Activated CD8-positive, alpha-beta T cell treated with anti-CD3 and anti-CD28 coated beads for 36 hours (primary cell): ENCODE results near the gene MAGI2. TPM values are rescaled to one million over a fixed set of nuclear protein-coding genes. Genes with fewer than 3 reads are reported as not detected.

Experiments used
- ATAC-seq: fragments of 200-7000 bp; cut with Tn5 transposase; one replicate; pipeline ENCODE4 v1.10.0; 2021; ENCODE audit warnings: mild to moderate bottlenecking, moderate library complexity
- CTCF ChIA-PET: fragments of 350-600 bp; sonication (Branson Sonifier 250); formaldehyde crosslinking; loops from one replicate; lab custom pipeline; 2021; ENCODE audit warnings: antibody characterized with exemption; lab: Charles Lee
- POLR2A ChIA-PET: fragments of 350-600 bp; sonication (Branson Sonifier 250); formaldehyde crosslinking; loops from one replicate; lab custom pipeline; 2021; ENCODE audit warnings: antibody characterized with exemption; lab: Charles Lee
- DNase-seq: peaks from one replicate; pipeline ENCODE4 v3.0.0-alpha.2; 2020
- H3K27ac Mint-ChIP-seq: one replicate; pipeline ENCODE4 v1.8.0; 2021; ENCODE audit warnings: mild to moderate bottlenecking, mixed read lengths
- H3K27me3 Mint-ChIP-seq: one replicate; pipeline ENCODE4 v1.8.0; 2021; ENCODE audit warnings: mixed read lengths
- H3K36me3 Mint-ChIP-seq: one replicate; pipeline ENCODE4 v1.8.0; 2021; ENCODE audit warnings: low read depth, mixed read lengths
- H3K4me1 Mint-ChIP-seq: one replicate; pipeline ENCODE4 v1.8.0; 2021; ENCODE audit warnings: low read depth, mixed read lengths
- H3K4me3 Mint-ChIP-seq: one replicate; pipeline ENCODE4 v1.8.0; 2021; ENCODE audit warnings: mild to moderate bottlenecking, moderate library complexity, mixed read lengths
- H3K9me3 Mint-ChIP-seq: one replicate; pipeline ENCODE4 v1.8.0; 2021; ENCODE audit warnings: mixed read lengths
- intact Hi-C: fragments of 100-400 bp; cut with micrococcal nuclease; formaldehyde crosslinking; loops from one replicate; pipeline ENCODE4 v1.10.0; 2022
- total RNA-seq, 2 experiments: library from RNA; stranded (reverse); gene quantifications; one replicate each; pipeline ENCODE4 v1.2.3, GENCODE V29; 2021
- TF ChIP-seq, protein P1 (sequence below): fragments of 200-600 bp; IDR thresholded peaks from one replicate; pipeline ENCODE4 v1.8.0; 2022; ENCODE audit warnings: antibody characterized with exemption, mild to moderate bottlenecking

The MAGI2 gene
- total RNA-seq, 2 experiments from 2014 or later = 0.04 to 0.09 TPM

DNA sequence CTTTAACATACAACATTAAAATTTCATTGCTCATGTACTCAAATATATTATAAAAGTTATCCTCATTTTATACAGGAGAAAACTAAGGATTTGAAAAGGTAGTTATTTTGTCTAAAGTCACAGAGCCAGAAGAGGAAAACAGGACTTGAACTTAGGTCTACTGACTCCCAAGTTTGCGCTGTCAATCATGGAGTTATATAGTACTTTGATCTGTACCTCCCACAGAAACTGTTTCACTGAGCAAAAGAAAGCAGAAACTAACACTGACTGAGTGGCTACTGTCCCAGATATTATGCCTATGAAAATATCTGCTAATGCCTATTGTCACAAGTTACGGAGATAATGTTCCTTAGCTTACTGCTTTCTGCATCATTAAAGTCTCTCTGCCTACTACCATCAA is 329.1 kb downstream of the MAGI2 start:
- TF ChIP-seq, protein P1, sequence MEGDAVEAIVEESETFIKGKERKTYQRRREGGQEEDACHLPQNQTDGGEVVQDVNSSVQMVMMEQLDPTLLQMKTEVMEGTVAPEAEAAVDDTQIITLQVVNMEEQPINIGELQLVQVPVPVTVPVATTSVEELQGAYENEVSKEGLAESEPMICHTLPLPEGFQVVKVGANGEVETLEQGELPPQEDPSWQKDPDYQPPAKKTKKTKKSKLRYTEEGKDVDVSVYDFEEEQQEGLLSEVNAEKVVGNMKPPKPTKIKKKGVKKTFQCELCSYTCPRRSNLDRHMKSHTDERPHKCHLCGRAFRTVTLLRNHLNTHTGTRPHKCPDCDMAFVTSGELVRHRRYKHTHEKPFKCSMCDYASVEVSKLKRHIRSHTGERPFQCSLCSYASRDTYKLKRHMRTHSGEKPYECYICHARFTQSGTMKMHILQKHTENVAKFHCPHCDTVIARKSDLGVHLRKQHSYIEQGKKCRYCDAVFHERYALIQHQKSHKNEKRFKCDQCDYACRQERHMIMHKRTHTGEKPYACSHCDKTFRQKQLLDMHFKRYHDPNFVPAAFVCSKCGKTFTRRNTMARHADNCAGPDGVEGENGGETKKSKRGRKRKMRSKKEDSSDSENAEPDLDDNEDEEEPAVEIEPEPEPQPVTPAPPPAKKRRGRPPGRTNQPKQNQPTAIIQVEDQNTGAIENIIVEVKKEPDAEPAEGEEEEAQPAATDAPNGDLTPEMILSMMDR = no peak
- intact Hi-C loops = no loop called here
- ATAC-seq (no peak), DNase-seq (no peak)
- H3K9me3 Mint-ChIP-seq = no peaks in the 10 kb centered on the region
- H3K4me3 Mint-ChIP-seq = no peak overlapping the region
- no peaks in the 10 kb centered on the region for H3K4me1 Mint-ChIP-seq
- CTCF ChIA-PET = no interaction called here
- POLR2A ChIA-PET = interaction anchor here (0.6 kb wide), 1 partner anchor 55 kb away, joined by 3 read pairs; no protein-coding TSS in a partner anchor
- no peak overlapping the region for H3K27ac Mint-ChIP-seq
- no peaks in the 10 kb centered on the region for H3K36me3 Mint-ChIP-seq
- H3K27me3 Mint-ChIP-seq = no peaks in the 10 kb centered on the region

DNA sequence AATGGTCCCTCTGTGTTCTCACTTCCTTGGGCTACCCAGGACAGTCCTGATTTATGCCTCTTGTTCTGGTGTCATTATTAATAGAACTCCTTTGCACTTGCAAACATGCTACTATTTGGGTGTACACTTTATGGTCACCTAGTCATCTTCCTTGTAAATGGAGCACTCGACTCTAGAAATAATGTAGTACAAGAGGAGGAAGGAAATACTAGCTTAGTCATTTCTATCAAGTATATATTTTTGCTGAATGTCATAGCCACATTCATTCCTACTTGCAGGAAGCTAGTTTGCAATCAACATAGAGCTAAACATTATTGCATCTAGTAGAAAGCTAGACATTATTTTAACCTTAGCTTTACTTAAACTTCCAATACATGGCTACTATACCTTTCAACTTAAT is 335.3 kb downstream of the MAGI2 start:
- ChIA-PET CTCF (interaction anchor here (1.5 kb wide), 1 partner anchor 13 kb away, joined by 4 read pairs; no protein-coding TSS in a partner anchor), POLR2A (no interaction called here)
- ATAC-seq = no peak
- Mint-ChIP-seq H3K27me3 (no peaks in the 10 kb centered on the region), H3K36me3 (no peaks in the 10 kb centered on the region), H3K4me3 (no peak overlapping the region), H3K27ac (no peak overlapping the region), H3K4me1 (no peaks in the 10 kb centered on the region), H3K9me3 (no peaks in the 10 kb centered on the region)
- TF ChIP-seq, protein P1 = no peak
- intact Hi-C loops = no loop called here
- DNase-seq = no peak

DNA sequence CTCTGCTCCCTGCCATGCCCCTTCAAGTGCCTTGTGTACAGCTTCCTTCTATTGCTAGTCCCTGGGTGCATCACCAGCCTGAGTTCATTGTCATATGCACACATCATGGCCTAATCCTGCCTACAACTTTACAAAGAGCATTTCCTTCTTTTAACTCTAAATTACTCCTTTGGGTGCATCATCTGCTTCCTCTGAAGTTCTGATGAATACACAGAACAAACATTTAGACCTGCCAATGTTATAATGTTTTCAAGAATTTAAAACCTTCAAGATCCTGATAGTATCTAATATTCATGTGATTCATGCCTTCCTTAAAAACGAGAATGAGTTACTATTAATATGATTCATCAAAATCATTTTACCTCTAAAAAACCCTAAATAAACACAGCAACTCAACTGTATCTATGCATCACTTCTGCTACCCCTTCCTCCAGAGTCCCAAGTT is 357.1 kb downstream of the MAGI2 start:
- ATAC-seq = no peak
- Mint-ChIP-seq H3K4me1 (no peaks in the 10 kb centered on the region), H3K4me3 (no peak overlapping the region), H3K27ac (no peak overlapping the region), H3K9me3 (peaks cover 2% of the 10 kb centered on the region), H3K36me3 (no peaks in the 10 kb centered on the region), H3K27me3 (no peaks in the 10 kb centered on the region)
- no peak for DNase-seq
- POLR2A ChIA-PET = no interaction called here
- intact Hi-C loops = no loop called here
- TF ChIP-seq, protein P1 = no peak
- CTCF ChIA-PET = no interaction called here

DNA sequence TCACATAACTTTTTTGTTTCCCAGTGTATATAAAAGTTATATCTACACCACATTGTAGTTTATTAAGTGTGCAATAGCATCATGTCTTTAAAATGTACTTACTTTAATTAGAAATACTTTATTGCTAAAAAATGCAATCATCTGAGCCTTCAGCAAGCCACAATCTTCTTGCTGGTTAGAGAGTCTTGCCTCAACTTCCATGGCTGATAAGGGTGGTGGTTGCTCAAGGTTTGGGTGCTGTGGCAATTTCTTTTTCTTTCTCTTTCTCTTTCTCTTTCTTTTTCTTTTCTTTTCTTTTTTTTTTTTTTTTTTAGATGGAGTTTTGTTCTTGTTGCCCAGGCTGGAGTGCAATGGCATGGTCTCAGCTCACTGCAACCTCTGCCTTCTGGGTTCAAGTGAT is 360.0 kb downstream of the MAGI2 start:
- TF ChIP-seq, protein P1 = no peak
- Mint-ChIP-seq H3K36me3 (no peaks in the 10 kb centered on the region), H3K27me3 (no peaks in the 10 kb centered on the region), H3K4me3 (no peak overlapping the region), H3K9me3 (peaks cover 2% of the 10 kb centered on the region), H3K27ac (no peak overlapping the region), H3K4me1 (no peaks in the 10 kb centered on the region)
- CTCF ChIA-PET = no interaction called here
- POLR2A ChIA-PET = no interaction called here
- no peak for ATAC-seq
- intact Hi-C loops = no loop called here
- no peak for DNase-seq

DNA sequence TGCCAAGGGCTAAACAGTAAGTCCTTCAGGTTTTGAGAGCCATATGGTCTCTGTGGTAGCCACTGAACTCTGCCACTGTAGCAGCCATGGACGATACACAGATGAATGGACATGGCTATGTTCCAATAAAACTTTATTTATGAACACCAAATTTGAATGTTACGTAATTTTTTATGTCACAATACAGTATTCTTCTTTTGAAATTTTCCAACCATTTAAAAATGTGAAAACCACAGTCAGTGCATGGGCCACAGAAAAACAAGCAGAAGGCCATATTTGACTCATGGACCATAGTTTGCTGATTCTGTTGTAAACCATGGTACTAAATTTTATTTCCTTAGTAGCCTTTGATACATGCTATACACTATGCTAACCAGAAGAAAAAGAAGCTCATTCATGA is 361.8 kb downstream of the MAGI2 start:
- ATAC-seq (no peak), DNase-seq (no peak)
- Mint-ChIP-seq H3K4me3 (no peak overlapping the region), H3K27ac (no peak overlapping the region), H3K9me3 (no peaks in the 10 kb centered on the region), H3K27me3 (no peaks in the 10 kb centered on the region), H3K4me1 (no peaks in the 10 kb centered on the region), H3K36me3 (no peaks in the 10 kb centered on the region)
- intact Hi-C loops = no loop called here
- POLR2A ChIA-PET = no interaction called here
- TF ChIP-seq, protein P1 = no peak
- CTCF ChIA-PET = no interaction called here
